ENCODE data around the gene CCND1.

Gene CCND1

DNA sequence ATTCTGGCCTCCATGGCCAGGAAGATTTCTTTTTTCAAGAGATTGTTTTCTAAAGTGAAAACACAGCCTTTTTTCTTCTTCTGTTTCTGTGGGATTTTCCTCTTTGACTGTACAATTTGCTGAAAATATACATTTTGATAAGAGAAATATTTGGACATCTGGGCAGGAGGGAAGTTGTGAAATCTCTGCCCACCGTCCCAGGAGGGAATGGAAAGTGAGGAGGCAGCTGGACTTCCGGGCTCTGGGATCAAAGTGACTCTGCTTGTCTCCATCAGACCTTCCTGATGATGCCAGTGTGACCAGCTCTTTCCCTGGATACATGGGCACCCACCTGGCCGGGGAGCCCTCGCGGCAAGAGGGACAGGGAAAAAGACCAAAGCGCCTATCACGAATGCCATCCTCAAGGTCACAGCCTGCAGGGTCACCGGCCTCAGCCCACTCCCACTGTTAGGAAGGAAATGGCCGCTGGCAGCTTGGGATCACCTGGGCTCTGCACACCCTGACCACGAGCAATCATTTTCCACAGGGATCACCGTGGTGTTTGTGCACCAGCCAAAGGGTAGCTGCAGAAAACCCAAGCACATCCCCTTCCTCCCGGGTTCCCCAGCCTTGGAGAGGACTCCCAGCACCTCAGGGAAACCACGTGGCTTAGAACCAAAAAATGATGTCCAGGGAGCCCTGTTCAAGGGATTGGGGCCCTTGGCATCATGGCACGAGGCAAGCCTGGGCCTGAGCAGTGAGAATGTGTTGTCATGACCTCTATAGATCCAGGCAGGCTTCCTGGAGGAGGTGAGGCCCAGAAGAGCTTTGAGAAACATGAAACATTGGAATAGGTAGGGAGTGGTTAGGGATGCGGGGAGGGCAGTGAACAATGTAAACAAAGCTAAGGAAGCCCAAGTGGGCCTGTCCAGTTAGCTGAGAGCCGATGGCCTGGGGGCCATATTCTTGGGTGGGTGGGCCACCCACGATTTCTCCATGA, 29.1 kb upstream of the CCND1 start:
- TF ChIP-seq, protein P1, sequence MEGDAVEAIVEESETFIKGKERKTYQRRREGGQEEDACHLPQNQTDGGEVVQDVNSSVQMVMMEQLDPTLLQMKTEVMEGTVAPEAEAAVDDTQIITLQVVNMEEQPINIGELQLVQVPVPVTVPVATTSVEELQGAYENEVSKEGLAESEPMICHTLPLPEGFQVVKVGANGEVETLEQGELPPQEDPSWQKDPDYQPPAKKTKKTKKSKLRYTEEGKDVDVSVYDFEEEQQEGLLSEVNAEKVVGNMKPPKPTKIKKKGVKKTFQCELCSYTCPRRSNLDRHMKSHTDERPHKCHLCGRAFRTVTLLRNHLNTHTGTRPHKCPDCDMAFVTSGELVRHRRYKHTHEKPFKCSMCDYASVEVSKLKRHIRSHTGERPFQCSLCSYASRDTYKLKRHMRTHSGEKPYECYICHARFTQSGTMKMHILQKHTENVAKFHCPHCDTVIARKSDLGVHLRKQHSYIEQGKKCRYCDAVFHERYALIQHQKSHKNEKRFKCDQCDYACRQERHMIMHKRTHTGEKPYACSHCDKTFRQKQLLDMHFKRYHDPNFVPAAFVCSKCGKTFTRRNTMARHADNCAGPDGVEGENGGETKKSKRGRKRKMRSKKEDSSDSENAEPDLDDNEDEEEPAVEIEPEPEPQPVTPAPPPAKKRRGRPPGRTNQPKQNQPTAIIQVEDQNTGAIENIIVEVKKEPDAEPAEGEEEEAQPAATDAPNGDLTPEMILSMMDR (IDR thresholded peaks at IDR 0.05; ENCODE audit: low read depth, low read length), result no peak
- no peak for DNase-seq (ENCODE audit: extremely low read depth, low read depth)

DNA sequence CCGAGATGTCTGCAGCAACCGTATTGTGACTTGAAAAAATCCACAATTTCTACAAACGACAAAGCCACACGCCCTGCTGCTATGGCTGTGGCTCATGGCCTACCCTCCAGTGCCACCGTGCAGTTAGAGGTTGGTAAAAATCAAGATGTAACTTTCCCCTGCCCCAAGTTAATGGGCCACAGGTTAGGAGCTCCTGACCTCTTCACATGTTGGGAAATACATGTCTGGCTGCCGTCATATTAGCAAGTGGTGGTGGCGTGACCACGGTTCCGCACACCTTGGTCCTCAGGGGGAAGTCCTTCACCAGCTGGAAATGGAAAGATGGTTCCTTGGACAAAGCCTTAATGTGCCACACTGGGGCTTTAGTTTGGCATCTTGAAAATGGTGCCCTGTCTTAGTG, 27.4 kb upstream of the CCND1 start:
- no peak for DNase-seq (ENCODE audit: extremely low read depth, low read depth)
- TF ChIP-seq, protein P1 (IDR thresholded peaks at IDR 0.05; ENCODE audit: low read depth, low read length), result no peak

DNA sequence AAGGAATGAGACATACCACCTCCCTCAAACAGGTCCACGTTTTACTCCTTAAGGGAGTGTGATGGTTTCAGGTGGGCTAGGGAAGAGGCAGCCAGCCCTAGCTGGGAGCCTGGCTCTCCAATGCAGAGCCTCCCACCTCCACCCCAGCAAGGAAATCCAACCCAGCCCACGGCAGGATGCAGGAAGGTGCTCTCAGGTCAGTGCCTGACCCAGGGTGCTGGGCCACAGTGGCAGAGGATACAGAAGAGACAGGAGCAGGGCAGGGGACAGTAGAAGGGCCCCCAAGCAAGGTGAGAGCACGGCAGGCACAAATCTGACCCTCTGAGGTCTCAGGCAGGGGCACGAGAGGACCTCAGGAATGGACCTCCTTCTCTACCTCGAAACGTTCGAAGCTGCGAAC, 26.9 kb upstream of the CCND1 start:
- no peak for DNase-seq (ENCODE audit: extremely low read depth, low read depth)
- TF ChIP-seq, protein P1 (IDR thresholded peaks at IDR 0.05; ENCODE audit: low read depth, low read length), result no peak

DNA sequence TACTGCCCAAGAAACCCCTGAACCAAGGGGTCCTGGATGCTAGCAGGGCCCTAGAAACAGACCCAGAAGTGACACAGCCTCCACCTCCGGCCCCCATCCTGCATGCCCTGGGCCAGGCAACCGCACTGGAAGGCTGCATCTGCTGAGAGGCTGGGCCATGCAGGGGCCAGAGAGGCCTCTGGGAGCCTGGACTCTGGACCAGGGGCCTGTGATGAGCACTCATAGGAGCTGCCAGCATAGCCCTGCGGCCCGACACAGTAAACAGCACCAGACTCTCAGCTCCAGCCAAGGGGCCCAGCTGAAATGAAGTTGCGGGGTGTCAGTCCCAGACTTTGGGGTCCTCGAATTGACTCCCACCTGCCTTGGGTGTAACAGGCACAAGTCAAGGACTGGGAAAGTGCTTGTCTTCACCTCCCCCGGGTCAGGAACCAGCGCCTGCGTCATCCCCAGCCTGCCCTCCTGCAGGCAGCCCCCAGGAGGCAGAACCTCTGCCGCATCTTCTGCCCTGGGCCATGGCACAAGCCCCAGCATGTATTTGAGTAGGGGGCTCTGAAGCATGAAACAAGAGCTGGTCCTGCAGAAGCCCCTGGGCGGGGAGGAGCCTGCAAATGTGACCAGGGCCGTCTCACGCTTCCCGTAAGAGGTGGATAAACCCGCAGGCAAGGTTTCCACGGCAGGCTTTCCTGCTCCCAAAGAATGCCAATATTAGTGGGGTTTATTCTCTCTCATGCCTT, 25.2 kb upstream of the CCND1 start:
- no peak for DNase-seq (ENCODE audit: extremely low read depth, low read depth)
- TF ChIP-seq, protein P1 (IDR thresholded peaks at IDR 0.05; ENCODE audit: low read depth, low read length), result no peak

DNA sequence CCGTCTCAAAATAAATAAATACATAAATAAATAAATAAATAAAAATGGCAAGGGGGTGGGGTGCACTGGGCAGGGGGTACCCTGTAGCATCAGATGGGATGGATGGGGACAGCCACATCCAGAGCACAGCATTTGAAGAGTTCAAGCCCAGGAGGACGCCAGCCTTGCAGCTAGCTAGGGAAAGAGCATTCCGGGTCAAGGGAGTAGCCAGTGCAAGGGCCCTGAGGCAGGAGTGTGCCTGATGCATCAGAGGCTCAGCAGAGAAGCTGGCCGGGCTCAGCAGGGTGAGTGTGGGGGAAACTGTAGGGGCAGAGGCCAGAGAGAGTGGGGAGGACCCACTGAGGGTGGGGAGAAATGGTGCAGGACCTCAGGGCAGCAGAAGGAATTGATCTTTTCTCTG, 23.7 kb upstream of the CCND1 start:
- TF ChIP-seq, protein P1 (IDR thresholded peaks at IDR 0.05; ENCODE audit: low read depth, low read length), result no peak
- no peak for DNase-seq (ENCODE audit: extremely low read depth, low read depth)

DNA sequence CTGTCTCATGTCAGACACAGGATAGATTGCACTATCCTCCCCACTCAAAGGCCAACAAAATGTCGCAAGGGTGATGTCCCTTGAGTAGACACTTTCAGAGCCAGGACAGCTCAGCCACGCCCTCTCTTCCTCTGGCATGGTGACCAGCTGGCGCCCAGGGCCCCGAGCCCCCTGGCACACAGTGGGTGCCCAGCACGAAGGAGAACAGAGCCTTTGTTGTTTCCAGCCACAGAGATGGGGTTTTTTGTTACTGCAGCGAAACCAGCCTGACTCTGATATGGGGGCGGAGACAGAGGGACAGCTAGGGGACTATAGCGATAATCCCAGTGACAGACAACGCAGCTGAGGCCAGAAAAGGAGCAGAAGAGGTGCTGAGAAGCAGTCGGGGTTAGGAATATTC, 23.3 kb upstream of the CCND1 start:
- no peak for DNase-seq (ENCODE audit: extremely low read depth, low read depth)
- TF ChIP-seq, protein P1 (IDR thresholded peaks at IDR 0.05; ENCODE audit: low read depth, low read length), result no peak

DNA sequence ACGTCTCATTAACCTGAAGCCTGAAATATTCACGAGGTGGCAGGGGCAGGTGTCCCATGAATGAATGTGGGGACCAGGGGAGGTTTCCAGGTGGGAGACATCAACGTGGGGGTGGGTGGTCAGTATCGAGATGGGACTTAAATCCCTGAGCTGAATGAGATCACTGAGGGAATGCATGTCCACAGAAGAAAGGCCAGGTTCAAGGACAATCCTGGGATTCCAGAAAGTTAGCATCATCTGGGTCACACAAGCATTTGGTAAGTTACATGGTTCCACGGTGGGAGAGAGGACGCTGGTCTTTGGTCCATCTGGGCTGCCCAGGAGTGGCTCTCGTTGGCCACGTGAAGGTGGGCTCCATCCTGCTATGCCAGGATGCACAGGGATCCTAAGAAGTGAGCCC, 22.7 kb upstream of the CCND1 start:
- DNase-seq (ENCODE audit: extremely low read depth, low read depth), result no peak
- TF ChIP-seq, protein P1 (IDR thresholded peaks at IDR 0.05; ENCODE audit: low read depth, low read length), result no peak
